SK-N-MC (cell line): ENCODE measurements around the gene HPS3.
"Not testable (repeated sequence)": the region's sequence is repeated elsewhere in the genome, so short reads cannot be mapped to it uniquely, and the experiment has no call there.

Experiments
- DNase-seq: peaks from one replicate; pipeline ENCODE4 v3.0.0-alpha.2; 2011; ENCODE audit warnings: low read depth, low spot score
- H3K27ac ChIP-seq: fragments of 200-600 bp; sonication (generic); 2 replicates; pipeline ENCODE4 v1.5.1; 2016; ENCODE audit warnings: mixed run types
- H3K36me3 ChIP-seq: fragments of 200-600 bp; sonication (generic); 2 replicates; pipeline ENCODE4 v1.6.1; 2017; ENCODE audit warnings: antibody characterized with exemption, low read length, mixed read lengths; ENCODE audit not compliant: insufficient read depth
- H3K4me3 ChIP-seq: fragments of 200-600 bp; sonication (generic); 2 replicates; pipeline ENCODE4 v1.5.1; 2016
- H3K9ac ChIP-seq: fragments of 200-600 bp; sonication (generic); 2 replicates; pipeline ENCODE4 v1.8.0; 2017; ENCODE audit warnings: mixed run types, mixed read lengths; ENCODE audit not compliant: insufficient read length
- H3K9me3 ChIP-seq: fragments of 200-600 bp; sonication (generic); 2 replicates; pipeline ENCODE4 v1.6.1; 2017; ENCODE audit warnings: low read depth, mild to moderate bottlenecking, antibody characterized with exemption, low read length, moderate library complexity, mixed read lengths
- EZH2 ChIP-seq: fragments of 200-600 bp; sonication (generic); IDR thresholded peaks from one replicate; pipeline ENCODE4 v1.6.1; 2017; ENCODE audit warnings: antibody characterized with exemption
- FOXP2 ChIP-seq: optimal IDR thresholded peaks from 2 replicates; pipeline ENCODE3; 2011; ENCODE audit warnings: mild to moderate bottlenecking, moderate library complexity; ENCODE audit not compliant: insufficient read depth; ENCODE audit errors: extremely low read length, control extremely low read depth
- POLR2AphosphoS5 ChIP-seq: IDR thresholded peaks from 2 replicates; pipeline ENCODE4 v1.6.1; 2012; ENCODE audit warnings: mild to moderate bottlenecking, low read depth, low read length, borderline replicate concordance

HPS3 gene

DNA sequence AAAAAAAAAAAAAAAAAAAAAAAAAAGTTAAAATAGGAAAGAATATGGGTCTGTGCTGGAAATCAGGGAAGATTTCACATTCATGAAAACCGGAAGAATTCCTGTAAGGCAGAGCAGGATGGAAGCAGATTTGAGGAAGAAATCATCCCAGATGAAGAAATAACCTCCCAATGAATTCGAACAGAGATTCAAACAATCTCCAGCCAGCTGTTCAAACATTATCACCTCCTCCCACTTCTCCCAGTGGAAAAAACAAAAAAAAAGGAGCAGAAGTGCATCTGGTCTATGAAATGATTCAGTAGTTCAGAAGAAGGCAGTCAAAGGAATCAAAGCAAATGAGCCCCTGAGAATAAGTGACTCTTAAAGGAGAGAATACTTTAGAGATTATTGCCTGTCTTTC, 59.1 kb downstream of the HPS3 start:
- no peak for TF ChIP-seq POLR2AphosphoS5
- no peak for TF ChIP-seq FOXP2
- TF ChIP-seq EZH2: no peak
- H3K27ac ChIP-seq: no peak overlapping the region
- no peaks in the 10 kb centered on the region for H3K36me3 ChIP-seq
- H3K4me3 ChIP-seq: no peak overlapping the region
- H3K9ac ChIP-seq: no peak overlapping the region
- no peaks in the 10 kb centered on the region for H3K9me3 ChIP-seq
- no peak for DNase-seq

DNA sequence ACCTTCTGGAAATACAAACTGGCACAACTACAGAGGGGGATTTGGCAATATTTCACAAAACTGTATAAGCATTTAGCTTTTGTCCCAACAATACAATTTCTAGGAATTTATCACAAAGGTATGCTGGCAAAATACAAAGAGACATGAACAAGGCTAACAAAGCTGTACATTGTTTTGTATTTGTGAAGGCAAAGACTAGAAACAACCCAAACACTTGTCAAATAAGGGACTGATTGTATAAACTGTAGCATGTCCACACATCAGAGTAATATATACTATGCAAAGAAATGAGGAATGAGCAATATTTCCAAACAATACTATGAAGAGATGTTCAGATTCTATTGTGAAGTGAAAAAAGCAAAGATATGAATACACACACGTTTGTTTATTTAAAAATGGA, 65.8 kb downstream of the HPS3 start:
- TF ChIP-seq POLR2AphosphoS5 (no peak), FOXP2 (no peak), EZH2 (no peak)
- H3K9ac ChIP-seq: no peak overlapping the region
- H3K4me3 ChIP-seq: no peak overlapping the region
- no peak for DNase-seq
- H3K9me3 ChIP-seq: no peaks in the 10 kb centered on the region
- H3K36me3 ChIP-seq: no peaks in the 10 kb centered on the region
- no peak overlapping the region for H3K27ac ChIP-seq

DNA sequence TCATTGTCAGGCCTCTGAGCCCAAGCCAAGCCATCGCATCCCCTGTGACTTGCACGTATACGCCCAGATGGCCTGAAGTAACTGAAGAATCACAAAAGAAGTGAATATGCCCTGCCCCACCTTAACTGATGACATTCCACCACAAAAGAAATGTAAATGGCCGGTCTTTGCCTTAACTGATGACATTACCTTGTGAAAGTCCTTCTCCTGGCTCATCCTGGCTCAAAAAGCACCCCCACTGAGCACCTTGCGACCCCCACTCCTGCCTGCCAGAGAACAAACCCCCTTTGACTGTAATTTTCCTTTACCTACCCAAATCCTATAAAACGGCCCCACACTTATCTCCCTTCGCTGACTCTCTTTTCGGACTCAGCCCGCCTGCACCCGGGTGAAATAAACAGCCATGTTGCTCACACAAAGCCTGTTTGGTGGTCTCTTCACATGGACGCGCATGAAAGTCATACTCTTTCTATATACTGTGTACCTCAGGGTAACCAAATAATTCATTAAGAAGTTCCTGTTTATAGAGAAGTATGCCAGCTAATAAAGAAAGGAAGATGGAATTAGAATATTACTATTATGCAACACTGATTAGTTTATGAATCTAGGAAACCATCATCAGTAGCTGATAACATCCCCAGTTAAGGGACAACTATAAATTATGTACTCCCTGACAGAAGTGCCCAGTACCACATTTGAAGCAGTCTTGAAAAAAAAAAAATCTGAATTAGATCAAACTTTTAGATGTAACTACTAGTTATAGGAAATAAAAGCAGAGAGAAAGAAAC, 67.6 kb downstream of the HPS3 start:
- not testable (repeated sequence) for DNase-seq, H3K9ac ChIP-seq, H3K36me3 ChIP-seq, H3K27ac ChIP-seq, H3K9me3 ChIP-seq, H3K4me3 ChIP-seq

DNA sequence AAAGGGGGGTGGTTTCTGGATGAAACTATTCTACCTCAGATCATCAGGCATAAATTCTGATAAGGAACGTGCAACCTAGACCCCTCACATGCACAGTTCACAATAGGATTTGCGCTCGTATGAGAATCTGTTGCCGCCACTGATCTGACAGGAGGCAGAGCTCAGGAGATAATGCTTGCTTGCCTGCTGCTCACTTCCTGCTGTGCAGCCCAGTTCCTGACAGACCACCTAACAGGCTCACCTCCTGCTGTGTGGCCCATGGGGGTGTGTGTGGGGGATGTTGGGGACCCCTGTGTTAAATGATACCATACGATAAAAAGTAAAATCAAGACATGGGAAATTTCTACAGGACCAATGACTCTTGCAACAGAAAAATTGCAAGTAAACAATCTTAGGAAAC, 68.2 kb downstream of the HPS3 start:
- Histone ChIP-seq H3K9me3 (no peaks in the 10 kb centered on the region), H3K27ac (no peak overlapping the region), H3K4me3 (no peak overlapping the region), H3K9ac (no peak overlapping the region), H3K36me3 (no peaks in the 10 kb centered on the region)
- no peak for DNase-seq
- TF ChIP-seq POLR2AphosphoS5 (no peak), EZH2 (no peak), FOXP2 (no peak)

DNA sequence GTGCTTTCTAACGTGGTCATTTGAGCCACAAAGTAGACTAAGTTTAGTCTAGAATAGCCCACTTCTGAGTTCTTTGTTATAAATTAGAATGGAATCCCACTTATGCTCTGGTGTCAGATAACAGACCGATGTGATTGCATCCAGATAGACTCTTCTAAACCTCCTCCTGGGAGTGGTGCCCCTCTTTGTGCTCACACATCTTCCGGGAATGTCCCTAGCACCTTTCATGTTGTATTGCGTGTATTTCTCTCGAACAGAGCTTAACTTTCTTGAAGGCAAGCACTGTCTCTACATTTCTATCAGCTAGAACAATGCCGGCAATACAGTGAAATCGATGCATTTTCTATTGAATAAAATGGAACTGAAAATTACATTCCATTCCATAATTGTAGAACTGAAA, 69.2 kb downstream of the HPS3 start:
- Histone ChIP-seq H3K36me3 (no peaks in the 10 kb centered on the region), H3K4me3 (no peak overlapping the region), H3K9me3 (no peaks in the 10 kb centered on the region), H3K27ac (no peak overlapping the region), H3K9ac (no peak overlapping the region)
- no peak for DNase-seq
- TF ChIP-seq FOXP2 (no peak), POLR2AphosphoS5 (no peak), EZH2 (no peak)

DNA sequence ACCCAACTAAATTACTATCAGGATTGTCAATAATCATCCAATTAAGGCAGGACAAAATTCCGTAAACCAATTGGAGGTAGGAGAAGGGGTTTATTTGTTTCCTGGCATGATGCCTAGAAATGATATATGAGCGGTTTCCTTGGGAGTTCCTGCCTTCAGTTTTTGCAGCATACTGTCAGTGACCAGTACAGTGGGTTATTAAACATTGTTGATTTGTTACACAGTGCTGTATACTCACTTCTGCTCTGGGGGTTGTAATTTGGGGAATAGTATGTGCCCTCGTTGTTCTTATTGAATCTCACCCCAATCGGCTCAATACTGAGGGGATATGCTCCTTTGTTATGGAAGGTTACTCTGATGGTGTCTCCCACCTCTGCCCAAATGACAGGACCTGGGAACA, 70.0 kb downstream of the HPS3 start:
- Histone ChIP-seq H3K27ac (no peak overlapping the region), H3K9ac (no peak overlapping the region)
- no peak for DNase-seq

DNA sequence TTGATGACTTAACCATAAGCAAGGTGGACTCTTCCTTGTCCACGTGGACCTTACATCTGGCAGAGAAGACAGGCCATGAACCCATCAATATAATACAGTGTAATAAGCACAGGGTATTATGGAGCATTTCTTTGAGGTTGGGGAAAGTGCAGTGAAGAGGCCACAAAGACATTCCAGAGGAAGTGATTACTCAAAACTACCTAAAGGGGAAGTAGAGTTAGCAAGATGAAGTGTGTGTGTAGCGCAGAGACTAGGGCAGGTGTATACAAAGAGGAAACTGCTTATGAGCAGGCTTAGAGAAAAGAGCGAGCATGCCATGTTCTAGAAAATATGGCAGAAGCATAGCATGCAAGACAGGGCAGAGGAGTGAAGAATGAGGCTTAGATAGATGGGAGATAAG, 74.3 kb downstream of the HPS3 start:
- Histone ChIP-seq H3K4me3 (no peak overlapping the region), H3K9ac (no peak overlapping the region), H3K9me3 (no peaks in the 10 kb centered on the region), H3K36me3 (no peaks in the 10 kb centered on the region), H3K27ac (no peak overlapping the region)
- DNase-seq: no peak
- no peak for TF ChIP-seq POLR2AphosphoS5
- no peak for TF ChIP-seq EZH2
- TF ChIP-seq FOXP2: no peak

More for the DNA sequence above, 70.0 kb downstream of the HPS3 start:
- H3K36me3 ChIP-seq: no peaks in the 10 kb centered on the region
- no peaks in the 10 kb centered on the region for H3K9me3 ChIP-seq
- TF ChIP-seq FOXP2: no peak
- no peak for TF ChIP-seq POLR2AphosphoS5
- TF ChIP-seq EZH2: no peak
- H3K4me3 ChIP-seq: no peak overlapping the region

DNA sequence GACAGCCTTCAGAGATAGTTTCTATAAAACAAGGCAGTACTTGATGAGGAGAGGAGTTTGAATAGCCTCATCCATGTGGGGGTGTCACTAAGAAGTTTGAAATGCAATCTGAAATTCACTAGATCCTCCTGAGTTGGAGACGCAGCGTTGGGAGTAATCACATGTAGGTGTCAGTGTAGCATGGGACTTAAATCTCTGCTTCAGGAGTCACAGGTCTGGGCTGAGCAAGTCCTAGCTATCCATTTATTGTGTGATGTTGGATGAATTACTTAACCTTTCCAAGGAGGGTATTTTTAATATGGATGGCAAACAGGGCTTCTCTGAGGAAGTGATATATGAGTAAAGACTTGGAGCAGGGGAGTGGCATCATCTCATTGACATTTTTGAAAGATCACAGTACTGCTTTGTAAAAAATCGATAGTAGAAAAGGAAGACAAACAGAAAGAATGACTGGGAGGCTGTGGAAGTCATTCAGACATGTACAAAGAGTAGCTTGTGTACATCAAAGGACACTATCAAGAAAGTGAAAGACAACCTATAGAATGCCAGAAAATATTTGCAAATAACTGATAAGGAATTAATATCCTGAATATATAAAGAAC, 75.1 kb downstream of the HPS3 start:
- no peaks in the 10 kb centered on the region for H3K9me3 ChIP-seq
- H3K36me3 ChIP-seq: no peaks in the 10 kb centered on the region
- no peak overlapping the region for H3K4me3 ChIP-seq
- TF ChIP-seq EZH2 (no peak), FOXP2 (no peak), POLR2AphosphoS5 (no peak)
- no peak overlapping the region for H3K9ac ChIP-seq
- no peak overlapping the region for H3K27ac ChIP-seq
- no peak for DNase-seq

DNA sequence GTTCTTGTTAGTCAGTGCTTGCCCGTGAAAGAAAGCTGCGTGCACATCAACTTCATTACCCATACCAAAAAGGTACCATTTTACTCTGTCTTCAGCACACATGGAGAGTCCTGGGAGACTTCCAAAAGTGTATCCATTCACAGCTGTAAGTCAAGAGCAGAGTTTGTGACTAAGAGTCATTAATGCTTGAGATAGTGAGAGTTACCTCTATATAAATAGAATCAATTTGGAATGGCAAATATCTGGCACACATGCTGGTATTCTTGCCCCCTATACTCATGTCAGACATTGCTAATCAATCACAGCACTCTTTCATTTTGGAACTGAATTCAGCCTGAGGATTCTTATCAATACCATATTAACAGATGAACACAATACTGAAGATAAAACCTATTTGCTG, 78.0 kb downstream of the HPS3 start:
- Histone ChIP-seq H3K9me3 (no peaks in the 10 kb centered on the region), H3K36me3 (no peaks in the 10 kb centered on the region), H3K4me3 (no peak overlapping the region), H3K9ac (no peak overlapping the region), H3K27ac (no peak overlapping the region)
- DNase-seq: no peak
- no peak for TF ChIP-seq FOXP2
- TF ChIP-seq POLR2AphosphoS5: no peak
- no peak for TF ChIP-seq EZH2
